HG03039 (cell line): ENCODE data around the gene RAMAC.
"Not testable (repeated sequence)": the region's sequence is repeated elsewhere in the genome, so short reads cannot be mapped to it uniquely, and the experiment has no call there.

Experiments
- ATAC-seq: cut with Tn5 transposase; IDR thresholded peaks from one replicate; pipeline ENCODE4 v1.9.1; 2021; ENCODE audit warnings: mild to moderate bottlenecking, moderate library complexity; ENCODE audit not compliant: unreplicated experiment

RAMAC gene

GRCh38 chr15:82966671-82967071, 19.3 kb upstream of the RAMAC start:
- no peak for ATAC-seq

DNA sequence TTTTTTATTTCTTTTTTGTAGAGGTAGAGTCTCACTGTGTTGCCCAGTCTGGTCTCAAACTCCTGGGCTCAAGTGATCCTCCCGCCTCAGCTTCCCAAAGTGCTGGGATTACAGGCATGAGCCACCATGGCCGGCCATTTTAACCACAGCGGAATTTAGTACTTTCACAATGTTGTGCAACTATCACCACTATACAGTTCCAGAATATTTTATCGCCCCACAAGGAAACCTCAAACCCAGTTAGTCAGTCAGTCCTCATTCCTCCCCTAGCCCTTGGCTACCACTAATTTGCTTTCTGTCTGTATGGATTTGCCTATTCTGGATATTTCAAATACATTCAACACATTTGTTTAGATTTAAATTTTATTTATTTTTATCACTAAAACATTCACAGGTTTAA, 17.9 kb upstream of the RAMAC start:
- ATAC-seq, result no peak

DNA sequence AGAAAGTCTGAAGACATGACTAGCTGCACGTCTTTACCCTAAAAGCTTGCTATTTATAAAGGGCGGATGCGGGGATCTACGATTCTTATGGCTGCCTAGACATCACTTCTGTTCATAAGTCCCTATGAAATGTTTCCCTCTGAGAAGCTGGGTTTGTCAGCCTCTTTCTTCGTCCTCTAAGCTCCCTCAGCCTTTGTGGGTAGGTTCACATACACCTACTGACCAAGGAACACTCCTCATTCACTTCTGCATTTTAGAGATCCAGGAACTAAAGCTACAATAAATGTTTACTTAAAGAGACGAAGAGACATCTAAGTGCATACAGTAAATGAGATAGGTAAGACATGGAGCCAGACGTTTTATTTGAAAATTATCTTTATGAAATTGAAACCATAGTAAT, 16.7 kb upstream of the RAMAC start:
- no peak for ATAC-seq

GRCh38 chr15:82970078-82970686, 15.8 kb upstream of the RAMAC start:
- ATAC-seq, result no peak

GRCh38 chr15:82970696-82971095, 15.3 kb upstream of the RAMAC start:
- no peak for ATAC-seq

DNA sequence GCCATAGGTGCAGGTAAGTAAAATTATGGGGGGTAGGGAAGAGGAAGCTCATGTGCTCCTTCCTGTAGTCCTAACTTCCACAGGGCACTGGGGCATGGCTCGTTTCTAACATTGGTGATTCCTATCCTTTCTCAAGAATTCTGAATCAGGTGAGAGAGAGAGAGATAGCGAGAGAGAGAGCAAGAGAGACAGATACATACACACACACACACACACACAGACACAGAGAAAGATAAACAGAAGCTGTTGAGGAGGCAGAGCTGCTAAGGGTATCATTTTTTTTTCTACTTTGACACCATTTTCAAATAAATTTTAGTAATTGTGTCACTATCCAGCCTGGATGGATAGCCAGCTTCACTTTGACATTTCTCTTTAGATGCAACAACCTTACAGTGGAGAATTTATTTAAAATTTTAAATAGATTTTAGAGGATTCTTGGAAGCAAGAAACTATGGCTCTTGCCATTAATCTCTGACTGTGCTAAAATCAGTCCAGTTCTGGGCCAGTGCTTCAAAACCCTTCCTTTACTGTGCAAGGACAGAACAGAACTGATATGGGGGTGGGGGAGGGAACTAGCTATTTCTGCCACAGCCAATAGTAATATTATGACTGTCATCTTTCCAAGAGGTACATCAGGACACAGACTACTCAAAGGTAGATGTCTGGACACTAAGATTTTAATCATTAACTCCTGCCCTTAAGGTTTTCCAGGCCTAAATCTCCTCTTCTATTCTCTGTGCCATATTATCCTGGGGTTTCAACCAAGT, 14.6 kb upstream of the RAMAC start:
- ATAC-seq, result no peak

- no peak for ATAC-seq
These were observed 13.0 kb upstream of the RAMAC start for GRCh38 chr15:82972990-82973389.

DNA sequence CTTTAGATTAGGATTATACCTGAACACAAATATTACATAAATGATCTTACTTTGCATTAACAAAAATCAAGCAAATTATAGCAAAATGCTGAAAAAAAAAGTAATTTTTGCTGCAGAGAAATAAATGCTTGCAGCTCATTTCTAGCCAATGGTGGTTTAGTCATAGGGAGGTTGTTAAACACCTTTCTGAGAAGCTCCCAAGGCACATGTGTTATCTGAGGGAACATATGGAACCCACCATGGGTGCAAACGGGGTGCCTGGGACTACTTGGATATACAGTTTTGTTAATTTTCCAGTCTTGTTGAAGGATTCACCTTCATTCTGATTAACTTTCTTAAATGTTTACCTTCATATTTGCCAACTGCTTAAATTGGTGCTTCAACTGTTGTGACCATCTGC, 8.9 kb upstream of the RAMAC start:
- ATAC-seq, result no peak

DNA sequence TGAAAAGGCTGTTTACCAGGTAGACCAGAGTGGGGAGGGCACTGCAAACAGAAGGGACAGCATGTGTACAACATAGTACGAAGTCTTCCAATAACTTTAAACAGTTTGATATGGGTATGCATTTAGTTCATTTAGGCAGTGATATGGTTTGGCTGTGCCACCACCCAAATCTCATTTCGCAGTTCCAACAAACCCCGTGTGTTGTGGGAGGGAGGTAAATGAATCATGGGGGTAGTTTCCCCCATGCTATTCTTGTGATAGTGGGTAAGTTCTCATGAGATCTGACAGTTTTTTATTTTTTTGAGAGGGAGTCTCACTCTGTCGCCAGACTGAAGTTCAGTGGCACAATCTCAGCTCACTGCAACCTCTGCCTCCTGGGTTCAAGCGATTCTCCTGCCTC, 7.6 kb upstream of the RAMAC start:
- ATAC-seq, result no peak

DNA sequence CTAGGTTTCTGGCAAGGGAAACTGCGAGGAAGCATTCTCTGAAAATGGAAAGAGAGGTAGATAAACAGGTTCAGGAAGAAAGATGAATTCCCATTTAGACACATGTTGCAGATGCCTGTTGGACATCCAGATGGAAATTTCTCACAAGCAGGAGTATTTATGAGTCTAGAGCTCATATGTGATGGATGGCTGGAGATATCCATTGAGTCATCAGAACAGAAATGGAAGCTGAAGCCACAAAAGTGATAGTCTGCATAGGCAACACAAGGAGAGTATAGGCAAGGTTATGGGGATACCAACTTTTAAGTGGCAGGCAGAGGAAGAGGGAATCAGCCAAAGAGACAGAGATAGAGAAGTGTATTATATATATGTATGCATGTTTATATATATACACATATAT, 6.3 kb upstream of the RAMAC start:
- no peak for ATAC-seq

DNA sequence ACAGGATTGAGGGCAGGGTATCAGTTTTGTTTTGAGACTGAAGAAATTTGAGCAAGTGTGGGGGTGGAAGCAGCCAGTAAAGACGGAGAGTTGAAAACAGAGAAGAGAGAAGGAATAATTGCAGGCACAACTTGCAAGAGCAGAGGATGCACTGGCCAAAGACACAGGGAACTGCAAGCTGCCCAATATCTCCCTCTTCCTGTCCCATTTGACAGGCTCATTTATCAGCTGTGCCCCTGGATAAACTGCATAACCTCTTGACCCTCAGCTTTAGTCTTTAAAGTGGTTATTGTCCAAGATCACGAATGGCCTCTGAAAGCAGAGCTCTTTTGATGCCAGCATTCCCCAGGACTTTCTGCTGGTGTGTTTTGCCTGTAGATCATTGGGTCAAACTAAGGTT, 5.0 kb upstream of the RAMAC start:
- no peak for ATAC-seq

GRCh38 chr15:82986442-82986780, 401 bp downstream of the RAMAC start:
- ATAC-seq, result peak; percentile 12

DNA sequence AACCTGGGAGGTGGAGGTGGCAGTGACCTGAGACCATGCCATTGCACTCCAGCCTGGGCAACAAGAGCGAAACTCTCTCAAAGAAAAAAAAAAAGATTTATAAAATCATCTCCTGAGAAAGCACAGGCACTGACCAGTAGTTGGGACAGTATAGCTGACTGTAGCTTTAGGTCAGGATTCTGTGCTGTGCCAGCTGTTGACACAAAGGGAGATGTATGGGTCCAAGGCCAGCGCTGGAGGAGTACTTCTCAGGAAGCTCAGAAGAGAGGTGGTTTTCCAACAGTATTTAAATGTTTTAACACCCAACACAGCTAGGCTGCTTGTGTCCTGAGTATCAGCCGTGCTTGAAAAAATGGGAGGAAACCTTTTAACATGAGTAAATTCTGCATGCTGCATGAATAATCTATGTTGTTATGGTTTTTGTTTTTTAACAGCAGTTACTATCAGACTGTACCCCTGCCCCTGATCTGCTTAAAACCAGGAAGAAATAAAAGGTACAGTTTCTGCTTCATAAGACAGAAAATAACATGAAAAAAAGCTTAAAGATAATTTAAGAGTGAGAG, 6.5 kb downstream of the RAMAC start:
- ATAC-seq, result no peak

DNA sequence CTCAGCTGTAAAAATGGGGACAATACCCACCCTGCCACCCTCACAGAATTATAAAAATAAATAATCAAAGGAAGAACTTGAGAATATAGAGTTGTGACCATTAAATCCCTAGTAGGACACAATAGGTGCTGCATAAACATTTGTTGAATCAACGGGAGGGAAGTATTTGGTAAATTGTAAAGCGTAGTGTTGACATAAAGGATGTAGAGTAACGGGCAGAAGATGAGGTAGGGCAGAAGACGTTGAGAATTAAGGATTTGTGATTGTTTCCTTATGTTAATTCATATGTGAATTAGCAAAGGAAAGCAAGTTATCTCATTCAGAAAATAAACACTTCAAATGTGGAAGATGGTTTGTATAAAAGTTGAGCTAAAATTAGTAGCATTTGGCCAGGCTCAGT, 7.1 kb downstream of the RAMAC start:
- no peak for ATAC-seq

DNA sequence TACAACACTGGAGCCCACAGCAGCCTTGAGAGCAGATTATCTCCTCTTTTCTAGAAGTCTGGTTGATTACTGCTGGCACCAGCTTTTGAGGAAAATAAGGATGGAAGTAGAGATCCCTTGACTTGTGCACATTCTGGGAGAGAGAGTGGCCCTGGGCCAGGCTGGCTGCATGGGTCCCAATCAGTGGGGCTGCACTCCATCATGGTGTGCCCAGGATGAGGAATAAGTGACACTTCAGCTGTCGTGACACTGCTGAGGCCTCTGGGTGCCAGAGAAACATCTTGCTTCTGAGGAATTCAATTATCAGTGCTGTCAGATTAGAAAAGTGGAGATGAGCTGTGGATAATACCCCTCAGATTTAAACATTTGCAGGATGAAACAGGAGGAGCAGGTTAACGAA, 9.1 kb downstream of the RAMAC start:
- ATAC-seq, result no peak

- ATAC-seq, result no peak
These were observed 9.9 kb downstream of the RAMAC start for GRCh38 chr15:82995938-82996337.

DNA sequence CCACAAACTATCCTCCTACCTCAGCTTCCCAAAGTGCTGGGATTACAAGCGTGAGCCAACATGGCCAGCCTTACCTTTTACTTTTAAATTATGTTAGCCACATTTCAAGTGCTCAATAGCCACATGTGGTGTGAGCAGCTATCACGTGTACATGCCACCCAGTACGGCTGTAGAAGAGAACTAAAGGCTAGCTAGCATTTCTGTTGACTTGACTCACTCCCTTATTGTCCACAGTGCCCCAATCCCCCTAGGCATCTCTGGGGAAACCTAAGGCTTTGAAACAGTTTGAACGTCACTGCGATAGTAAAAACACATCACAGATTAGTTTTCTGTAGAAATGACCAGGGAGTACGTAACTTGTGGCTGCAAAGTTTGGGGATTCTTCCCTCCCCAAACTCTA, 13.4 kb downstream of the RAMAC start:
- ATAC-seq, result no peak

GRCh38 chr15:82999905-83000671, 14.1 kb downstream of the RAMAC start:
- no peak for ATAC-seq

- ATAC-seq, result not testable (repeated sequence)
These were observed 14.6 kb downstream of the RAMAC start for GRCh38 chr15:83000672-83001031.

- ATAC-seq, result peak; percentile 46
These were observed 24.8 kb downstream of the RAMAC start for GRCh38 chr15:83010709-83011270.

DNA sequence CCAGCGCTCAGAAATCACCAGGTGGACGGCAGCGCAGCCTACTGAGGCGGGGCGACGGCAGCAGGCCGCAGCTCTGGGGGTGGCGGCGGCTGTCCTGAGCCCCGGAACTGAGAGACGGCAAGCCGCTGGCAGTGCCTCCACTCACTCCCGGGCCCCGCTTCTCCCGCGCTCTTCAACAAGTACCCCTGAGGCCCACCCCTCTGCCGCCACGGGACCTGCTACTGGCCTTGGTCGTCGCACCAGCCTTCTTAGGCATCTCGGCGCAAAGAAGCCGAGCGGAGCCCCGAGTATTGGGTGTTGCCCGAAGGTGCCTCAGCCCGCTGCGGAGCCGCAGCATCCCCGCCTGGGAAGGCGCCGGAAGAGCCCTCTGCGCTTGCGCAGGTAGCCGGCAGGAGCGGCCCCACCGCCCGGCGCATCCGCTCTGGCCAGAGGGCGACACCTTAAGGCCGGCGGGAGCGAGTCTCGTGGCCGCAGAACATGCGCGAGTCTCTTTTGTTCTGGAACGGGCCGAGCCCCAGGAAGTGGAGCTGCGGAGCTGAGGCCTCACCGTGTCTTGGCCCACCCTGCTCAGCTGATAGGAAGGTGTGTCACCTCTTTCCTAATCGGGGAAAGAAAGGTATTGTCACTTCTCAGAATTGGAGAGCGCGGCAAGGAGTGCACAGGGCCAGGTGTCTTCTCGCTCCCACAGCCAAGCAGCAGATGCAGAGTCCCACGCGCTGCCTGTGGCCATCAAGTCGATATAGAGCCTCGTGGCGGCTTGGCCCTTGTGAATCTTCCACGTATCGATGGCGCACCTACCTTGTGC, 25.5 kb downstream of the RAMAC start, which contains the start of gene C15orf40:
Gene C15orf40 (minus strand): TSS at position 369 of the 805 bp plus-strand sequence. CDS start 32 bp downstream, at position 337.
- ATAC-seq, result peak; percentile 81
